Nephron progenitor cell (in vitro differentiated cells): ENCODE measurements around the gene CDIPT.
A peak's percentile ranks its signal among the peaks of the same experiment; 100 is the strongest.
"Not testable (repeated sequence)": the region's sequence is repeated elsewhere in the genome, so short reads cannot be mapped to it uniquely, and the experiment has no call there.

Experiments used
- DNase-seq: peaks from one replicate; pipeline ENCODE4 v3.0.0; 2021
- H3K27ac Mint-ChIP-seq: 2 replicates; pipeline ENCODE4 v1.8.0; 2021; ENCODE audit warnings: mild to moderate bottlenecking, moderate library complexity, mixed read lengths
- H3K27me3 Mint-ChIP-seq: 2 replicates; pipeline ENCODE4 v1.8.0; 2021; ENCODE audit warnings: mild to moderate bottlenecking, low read depth, mixed read lengths; ENCODE audit not compliant: poor library complexity
- H3K36me3 Mint-ChIP-seq: 2 replicates; pipeline ENCODE4 v1.8.0; 2021; ENCODE audit warnings: low read depth, mixed read lengths
- H3K4me1 Mint-ChIP-seq: 2 replicates; pipeline ENCODE4 v1.8.0; 2021; ENCODE audit warnings: mixed read lengths
- H3K4me3 Mint-ChIP-seq: 2 replicates; pipeline ENCODE4 v1.8.0; 2021; ENCODE audit warnings: mild to moderate bottlenecking, moderate library complexity, mixed read lengths
- H3K9me3 Mint-ChIP-seq: 2 replicates; pipeline ENCODE4 v1.8.0; 2021; ENCODE audit warnings: mild to moderate bottlenecking, moderate library complexity, mixed read lengths
- CTCF ChIP-seq: fragments of 200-600 bp; sonication (generic); IDR thresholded peaks from 2 replicates; pipeline ENCODE4 v1.5.0; 2021; ENCODE audit warnings: antibody characterized with exemption

The CDIPT gene

GRCh38 chr16:29862884-29863668 is at the start of gene CDIPT:
TSS of gene CDIPT (minus strand) at chr16:29863226. CDS start at chr16:29862857, 369 bp downstream.
- peak within 1 kb of the TSS; percentile 100 for H3K27ac Mint-ChIP-seq
- H3K9me3 Mint-ChIP-seq = no peaks in the 10 kb centered on the region
- peaks cover 20% of the 10 kb centered on the region for H3K27me3 Mint-ChIP-seq
- peaks cover 25% of the 10 kb centered on the region for H3K36me3 Mint-ChIP-seq
- peak; percentile 24 for TF ChIP-seq CTCF
- DNase-seq = peak; percentile 86
- H3K4me1 Mint-ChIP-seq = peaks cover 26% of the 10 kb centered on the region
- H3K4me3 Mint-ChIP-seq = peak within 1 kb of the TSS; percentile 99

GRCh38 chr16:29912087-29912486 is 49.1 kb upstream of the CDIPT start:
- TF ChIP-seq CTCF = no peak
- H3K36me3 Mint-ChIP-seq = peaks cover 40% of the 10 kb centered on the region
- H3K9me3 Mint-ChIP-seq = no peaks in the 10 kb centered on the region
- H3K4me1 Mint-ChIP-seq = peaks cover 10% of the 10 kb centered on the region
- H3K27me3 Mint-ChIP-seq = no peaks in the 10 kb centered on the region
- H3K4me3 Mint-ChIP-seq = no peak overlapping the region
- H3K27ac Mint-ChIP-seq = no peak overlapping the region
- no peak for DNase-seq

- Mint-ChIP-seq H3K4me1 (peaks cover 10% of the 10 kb centered on the region), H3K36me3 (peaks cover 36% of the 10 kb centered on the region), H3K4me3 (no peak overlapping the region), H3K27me3 (no peaks in the 10 kb centered on the region), H3K27ac (no peak overlapping the region), H3K9me3 (no peaks in the 10 kb centered on the region)
- DNase-seq = no peak
- no peak for TF ChIP-seq CTCF
Observed at GRCh38 chr16:29911676-29912010, 48.6 kb upstream of the CDIPT start.

GRCh38 chr16:29910819-29911675 is 48.0 kb upstream of the CDIPT start:
- no peak for DNase-seq
- H3K36me3 Mint-ChIP-seq = peaks cover 30% of the 10 kb centered on the region
- H3K27ac Mint-ChIP-seq = no peak overlapping the region
- H3K4me3 Mint-ChIP-seq = no peak overlapping the region
- no peaks in the 10 kb centered on the region for H3K9me3 Mint-ChIP-seq
- no peaks in the 10 kb centered on the region for H3K27me3 Mint-ChIP-seq
- H3K4me1 Mint-ChIP-seq = peaks cover 14% of the 10 kb centered on the region
- TF ChIP-seq CTCF = no peak

- H3K9me3 Mint-ChIP-seq, H3K27me3 Mint-ChIP-seq, H3K27ac Mint-ChIP-seq, H3K4me3 Mint-ChIP-seq, DNase-seq: not testable (repeated sequence)
- peaks cover 14% of the 10 kb centered on the region for H3K4me1 Mint-ChIP-seq
- peaks cover 19% of the 10 kb centered on the region for H3K36me3 Mint-ChIP-seq
Observed at GRCh38 chr16:29909851-29910250, 46.8 kb upstream of the CDIPT start.

- no peak for TF ChIP-seq CTCF
- H3K9me3 Mint-ChIP-seq = no peaks in the 10 kb centered on the region
- H3K36me3 Mint-ChIP-seq = peaks cover 17% of the 10 kb centered on the region
Observed at GRCh38 chr16:29909391-29909790, 46.4 kb upstream of the CDIPT start.

More at GRCh38 chr16:29909391-29909790, 46.4 kb upstream of the CDIPT start:
- Mint-ChIP-seq H3K4me1 (peaks cover 14% of the 10 kb centered on the region), H3K27me3 (no peaks in the 10 kb centered on the region), H3K4me3 (no peak overlapping the region), H3K27ac (no peak overlapping the region)
- no peak for DNase-seq
